ENCODE data around the gene PVALEF. TPM values are rescaled to one million over a fixed set of nuclear protein-coding genes. Genes with fewer than 3 reads are reported as not detected.
A peak's percentile ranks its signal among the peaks of the same experiment; 100 is the strongest.

The PVALEF gene
- total and polyA plus RNA-seq, 11 donors: not detected

DNA sequence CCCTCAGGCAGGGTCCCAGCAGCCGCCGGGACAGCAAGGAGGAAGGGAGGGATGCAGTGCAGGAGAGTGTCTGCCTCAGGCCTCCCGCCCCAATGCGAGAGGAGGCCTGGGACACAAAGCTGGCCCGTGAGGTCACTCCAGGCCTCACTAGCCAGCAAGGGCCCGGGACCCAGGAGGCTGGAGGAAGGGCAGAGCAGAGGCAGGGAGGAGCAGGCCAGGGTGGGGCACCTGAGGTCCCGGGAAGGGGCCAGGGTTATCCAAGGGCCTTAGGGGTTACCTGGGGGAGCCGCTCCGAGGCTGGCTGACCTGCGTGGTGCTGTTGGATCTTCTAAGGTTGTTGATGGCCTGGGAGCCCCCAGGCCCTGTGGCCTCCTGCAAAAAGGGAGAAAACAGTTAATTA is 43.3 kb downstream of the PVALEF start:
- DNase-seq (no peak), ATAC-seq (no peak)
- H3K36me3 ChIP-seq: peaks cover 0 to 9% (median 0%) of the 10 kb centered on the region in 9 donors
- TF ChIP-seq, protein P1, sequence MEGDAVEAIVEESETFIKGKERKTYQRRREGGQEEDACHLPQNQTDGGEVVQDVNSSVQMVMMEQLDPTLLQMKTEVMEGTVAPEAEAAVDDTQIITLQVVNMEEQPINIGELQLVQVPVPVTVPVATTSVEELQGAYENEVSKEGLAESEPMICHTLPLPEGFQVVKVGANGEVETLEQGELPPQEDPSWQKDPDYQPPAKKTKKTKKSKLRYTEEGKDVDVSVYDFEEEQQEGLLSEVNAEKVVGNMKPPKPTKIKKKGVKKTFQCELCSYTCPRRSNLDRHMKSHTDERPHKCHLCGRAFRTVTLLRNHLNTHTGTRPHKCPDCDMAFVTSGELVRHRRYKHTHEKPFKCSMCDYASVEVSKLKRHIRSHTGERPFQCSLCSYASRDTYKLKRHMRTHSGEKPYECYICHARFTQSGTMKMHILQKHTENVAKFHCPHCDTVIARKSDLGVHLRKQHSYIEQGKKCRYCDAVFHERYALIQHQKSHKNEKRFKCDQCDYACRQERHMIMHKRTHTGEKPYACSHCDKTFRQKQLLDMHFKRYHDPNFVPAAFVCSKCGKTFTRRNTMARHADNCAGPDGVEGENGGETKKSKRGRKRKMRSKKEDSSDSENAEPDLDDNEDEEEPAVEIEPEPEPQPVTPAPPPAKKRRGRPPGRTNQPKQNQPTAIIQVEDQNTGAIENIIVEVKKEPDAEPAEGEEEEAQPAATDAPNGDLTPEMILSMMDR (IDR thresholded peaks at IDR 0.05): no peak
- TF ChIP-seq POLR2A (IDR thresholded peaks at IDR 0.05): no peak
- no peak overlapping the region for H3K27ac ChIP-seq
- WGBS, 4 donors: 93 to 99% (median 95%) methylated on average over 7 to 10 of the region's 10 CpGs
- no peaks in the 10 kb centered on the region for H3K27me3 ChIP-seq
- intact Hi-C loops (cut with DNase I): no loop called here
- peaks cover 0 to 9% (median 0%) of the 10 kb centered on the region in 12 donors for H3K4me1 ChIP-seq
- no peak overlapping the region for H3K4me3 ChIP-seq
- no peaks in the 10 kb centered on the region for H3K9me3 ChIP-seq

DNA sequence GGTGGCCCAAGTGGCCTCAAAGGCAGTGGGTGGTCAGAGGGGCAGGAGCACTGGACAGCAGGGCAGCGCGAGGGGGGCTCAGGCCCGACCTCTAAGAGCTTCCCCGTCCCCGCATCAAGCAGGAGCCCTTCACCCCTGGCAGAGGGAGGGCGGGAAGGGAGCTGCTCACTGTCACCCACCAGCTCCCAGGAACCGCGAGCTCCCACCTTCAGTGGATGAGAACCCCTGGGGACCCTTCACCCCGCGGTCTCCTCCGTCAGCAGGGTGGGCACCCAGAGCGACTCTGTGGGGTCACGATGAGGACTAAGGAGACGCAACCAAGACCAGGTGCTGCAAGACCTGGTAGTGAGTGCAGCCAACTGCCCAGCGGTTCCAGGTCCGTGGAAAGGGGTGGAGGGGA is 43.8 kb downstream of the PVALEF start:
- WGBS, 4 donors: 96 to 98% (median 96%) methylated on average over 10 to 16 of the region's 16 CpGs
- no peak for ATAC-seq
- Histone ChIP-seq H3K36me3 (peaks cover 0 to 9% (median 0%) of the 10 kb centered on the region in 9 donors), H3K27ac (no peak overlapping the region), H3K4me3 (no peak overlapping the region), H3K27me3 (no peaks in the 10 kb centered on the region), H3K9me3 (no peaks in the 10 kb centered on the region), H3K4me1 (peaks cover 0 to 9% (median 0%) of the 10 kb centered on the region in 12 donors)
- intact Hi-C loops (cut with DNase I): no loop called here
- no peak for DNase-seq
- TF ChIP-seq, protein P1 (IDR thresholded peaks at IDR 0.05): no peak
- TF ChIP-seq POLR2A (IDR thresholded peaks at IDR 0.05): no peak

DNA sequence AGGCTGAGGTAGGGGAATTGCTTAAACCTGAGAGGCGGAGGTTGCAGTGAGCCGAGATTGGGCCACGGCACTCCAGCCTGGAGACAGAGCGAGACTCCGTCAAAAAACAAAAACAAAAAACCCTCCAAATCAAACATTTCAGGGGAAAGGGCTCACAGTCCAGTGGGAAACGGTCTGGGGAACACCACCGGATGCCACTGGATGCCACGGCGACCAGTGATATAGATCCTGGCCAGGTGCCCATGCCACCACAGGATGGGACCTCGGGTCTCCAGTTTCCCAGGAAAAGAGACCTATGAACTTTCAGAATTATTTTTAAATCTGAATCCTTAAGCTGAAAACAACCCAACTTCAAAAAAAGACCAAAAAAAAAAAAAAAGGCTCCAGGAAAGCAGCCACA is 45.2 kb downstream of the PVALEF start:
- TF ChIP-seq POLR2A (IDR thresholded peaks at IDR 0.05): no peak
- TF ChIP-seq, protein P1 (IDR thresholded peaks at IDR 0.05): no peak
- DNase-seq: no peak
- no peaks in the 10 kb centered on the region for H3K27me3 ChIP-seq
- intact Hi-C loops (cut with DNase I): no loop called here
- no peaks in the 10 kb centered on the region for H3K9me3 ChIP-seq
- peaks cover 0 to 9% (median 0%) of the 10 kb centered on the region in 9 donors for H3K36me3 ChIP-seq
- ATAC-seq: peak in 1 of 4 donors; percentile 24
- WGBS, 4 donors: 74 to 83% (median 79%) methylated on average over 10 of the region's 10 CpGs
- peak overlapping the region in 1 of 12 donors; percentile 9 for H3K27ac ChIP-seq
- no peak overlapping the region for H3K4me3 ChIP-seq
- peaks cover 0 to 9% (median 0%) of the 10 kb centered on the region in 12 donors for H3K4me1 ChIP-seq

DNA sequence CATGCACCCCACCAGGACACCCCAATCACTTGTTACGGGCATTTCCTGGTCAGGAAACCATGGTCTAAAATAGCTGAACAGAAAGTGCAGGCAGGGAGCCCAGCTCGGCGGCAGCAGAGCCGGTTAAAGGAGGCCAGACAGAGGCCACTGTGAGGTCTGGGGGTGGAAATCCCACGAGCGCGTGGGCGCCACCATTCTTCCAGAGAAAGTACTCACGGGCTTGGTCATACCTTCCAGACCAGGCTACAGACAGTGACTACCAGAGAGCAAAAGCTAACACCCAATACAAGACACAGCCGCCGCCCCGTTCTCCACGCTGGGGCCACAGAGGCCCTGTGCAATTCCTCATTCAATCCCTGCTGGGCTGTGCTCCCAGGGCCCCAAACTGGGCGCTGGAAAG is 45.6 kb downstream of the PVALEF start:
- Histone ChIP-seq H3K27ac (peak overlapping the region in 1 of 12 donors; percentile 9), H3K4me3 (no peak overlapping the region), H3K9me3 (no peaks in the 10 kb centered on the region), H3K4me1 (peaks cover 0 to 9% (median 0%) of the 10 kb centered on the region in 12 donors), H3K27me3 (no peaks in the 10 kb centered on the region), H3K36me3 (peaks cover 0 to 9% (median 0%) of the 10 kb centered on the region in 9 donors)
- ATAC-seq (peak in 2 of 4 donors; percentile 17 to 56), DNase-seq (peak in 1 of 5 donors; percentile 53)
- 69 to 73% (median 70%) methylated on average over 13 to 14 of the region's 14 CpGs for WGBS, 4 donors
- intact Hi-C loops (cut with DNase I): no loop called here
- TF ChIP-seq POLR2A (IDR thresholded peaks at IDR 0.05): no peak
- TF ChIP-seq, protein P1 (IDR thresholded peaks at IDR 0.05): peak in 1 of 12 donors; percentile 5

All from heart left ventricle (tissue), 16 donors.